Adrenal gland (tissue), 5 donors: ENCODE results near the gene WNT5A.

Experiments used
- POLR2A ChIP-seq, 2 donors: fragments of 450-650 bp; IDR thresholded peaks; one replicate each; pipeline ENCODE4 v1.6.1; 2017; ENCODE audit warnings: antibody characterized with exemption in 2 of 2, mild to moderate bottlenecking in 2 of 2, moderate library complexity in 1 of 2
- TF ChIP-seq, protein P1 (sequence below), 6 experiments: fragments of 450-650 bp in 4 of 6; fragments of 200-600 bp in 2 of 6; sonication (generic) in 1 of 6; IDR thresholded peaks; 1 replicate in 5 of 6; 2 replicates in 1 of 6; pipeline versions ENCODE4 v1.5.1 to v1.8.0; 2016 to 2021; ENCODE audit warnings: antibody characterized with exemption in 6 of 6, mild to moderate bottlenecking in 2 of 6, moderate library complexity in 1 of 6
- donor health status: DM: no; HTN: no; CAD: no.

DNA sequence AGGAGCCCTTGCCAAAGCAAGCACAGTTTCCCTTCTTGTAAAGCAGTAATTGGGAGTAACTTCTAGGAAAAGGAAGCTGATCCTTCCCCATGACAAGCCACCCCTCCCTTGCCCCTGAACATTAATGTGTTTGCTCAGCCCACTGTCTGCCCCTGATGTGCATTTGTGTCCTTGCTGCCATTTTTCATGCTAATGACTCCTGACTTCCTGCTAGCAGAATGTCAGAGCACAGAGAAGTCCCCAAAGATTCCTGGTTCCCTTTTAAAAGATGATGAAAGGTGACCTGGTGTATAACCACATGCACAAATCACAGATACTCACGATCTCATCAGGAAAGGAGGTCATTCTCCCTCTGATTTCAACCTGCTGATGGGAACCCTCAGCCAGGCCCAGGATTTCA lies 44.2 kb upstream of the WNT5A start:
- TF ChIP-seq, protein P1, sequence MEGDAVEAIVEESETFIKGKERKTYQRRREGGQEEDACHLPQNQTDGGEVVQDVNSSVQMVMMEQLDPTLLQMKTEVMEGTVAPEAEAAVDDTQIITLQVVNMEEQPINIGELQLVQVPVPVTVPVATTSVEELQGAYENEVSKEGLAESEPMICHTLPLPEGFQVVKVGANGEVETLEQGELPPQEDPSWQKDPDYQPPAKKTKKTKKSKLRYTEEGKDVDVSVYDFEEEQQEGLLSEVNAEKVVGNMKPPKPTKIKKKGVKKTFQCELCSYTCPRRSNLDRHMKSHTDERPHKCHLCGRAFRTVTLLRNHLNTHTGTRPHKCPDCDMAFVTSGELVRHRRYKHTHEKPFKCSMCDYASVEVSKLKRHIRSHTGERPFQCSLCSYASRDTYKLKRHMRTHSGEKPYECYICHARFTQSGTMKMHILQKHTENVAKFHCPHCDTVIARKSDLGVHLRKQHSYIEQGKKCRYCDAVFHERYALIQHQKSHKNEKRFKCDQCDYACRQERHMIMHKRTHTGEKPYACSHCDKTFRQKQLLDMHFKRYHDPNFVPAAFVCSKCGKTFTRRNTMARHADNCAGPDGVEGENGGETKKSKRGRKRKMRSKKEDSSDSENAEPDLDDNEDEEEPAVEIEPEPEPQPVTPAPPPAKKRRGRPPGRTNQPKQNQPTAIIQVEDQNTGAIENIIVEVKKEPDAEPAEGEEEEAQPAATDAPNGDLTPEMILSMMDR (IDR thresholded peaks at IDR 0.05), result no peak
- no peak for TF ChIP-seq POLR2A (IDR thresholded peaks at IDR 0.05)
